ENCODE results near the gene PPP1R15A.
A peak's percentile ranks its signal among the peaks of the same experiment; 100 is the strongest.
"Not testable (repeated sequence)": the region's sequence is repeated elsewhere in the genome, so short reads cannot be mapped to it uniquely, and the experiment has no call there.

PPP1R15A gene

GRCh38 chr19:48879025-48879637, 6.9 kb downstream of the PPP1R15A start:
- DNase-seq = no peak

- not testable (repeated sequence) for DNase-seq
Measured at GRCh38 chr19:48879696-48880095, 7.5 kb downstream of the PPP1R15A start.

GRCh38 chr19:48881741-48882657, 9.8 kb downstream of the PPP1R15A start:
- peak in 6 of 56 donors; percentile 2 to 21 (median 12) for DNase-seq

- DNase-seq = no peak
Measured at GRCh38 chr19:48883726-48884125, 11.5 kb downstream of the PPP1R15A start.

GRCh38 chr19:48887861-48888612, 15.8 kb downstream of the PPP1R15A start:
- DNase-seq = no peak

GRCh38 chr19:48889496-48889895, 17.3 kb downstream of the PPP1R15A start:
- DNase-seq = not testable (repeated sequence)

GRCh38 chr19:48890551-48890950, 18.3 kb downstream of the PPP1R15A start:
- no peak for DNase-seq

- DNase-seq = no peak
Measured at GRCh38 chr19:48895226-48895625, 23.0 kb downstream of the PPP1R15A start.

GRCh38 chr19:48896191-48896720, 24.0 kb downstream of the PPP1R15A start:
- DNase-seq = peak in 37 of 56 donors; percentile 3 to 78 (median 24)

- no peak for DNase-seq
Measured at GRCh38 chr19:48897181-48897580, 25.0 kb downstream of the PPP1R15A start.

- DNase-seq = not testable (repeated sequence)
Measured at GRCh38 chr19:48899386-48899749, 27.1 kb downstream of the PPP1R15A start.

- DNase-seq = peak; percentile 71 to 100 (median 98)
Measured at GRCh38 chr19:48899781-48900476, 27.7 kb downstream of the PPP1R15A start, which contains the start of gene NUCB1. Gene NUCB1, plus strand, starts transcription at chr19:48900312. Its CDS starts 485 bp downstream, at chr19:48900797.

- DNase-seq = peak in 6 of 56 donors; percentile 14 to 34 (median 24)
Measured at GRCh38 chr19:48900477-48901406, 28.5 kb downstream of the PPP1R15A start.

GRCh38 chr19:48902291-48902690, 30.1 kb downstream of the PPP1R15A start:
- not testable (repeated sequence) for DNase-seq

GRCh38 chr19:48903788-48904187, 31.6 kb downstream of the PPP1R15A start:
- not testable (repeated sequence) for DNase-seq

GRCh38 chr19:48905664-48906063, 33.4 kb downstream of the PPP1R15A start:
- no peak for DNase-seq

- DNase-seq = no peak
Measured at GRCh38 chr19:48906324-48906723, 34.1 kb downstream of the PPP1R15A start.

- DNase-seq = no peak
Measured at GRCh38 chr19:48907671-48908070, 35.5 kb downstream of the PPP1R15A start.

GRCh38 chr19:48909424-48910077, 37.3 kb downstream of the PPP1R15A start:
- not testable (repeated sequence) for DNase-seq
